ENCODE measurements around the gene PIEZO2. TPM values are rescaled to one million over a fixed set of nuclear protein-coding genes. Genes with fewer than 3 reads are reported as not detected.

PIEZO2 gene
- total RNA-seq, 1 experiment from 2014 or later, result 10.7 TPM

- Mint-ChIP-seq H3K27ac (no peak overlapping the region), H3K4me1 (no peaks in the 10 kb centered on the region; the same call in 1 of the 2 replicates), H3K9me3 (peaks cover 10% of the 10 kb centered on the region; the same call in 1 of the 2 replicates), H3K27me3 (ENCODE audit: low read depth) (no peaks in the 10 kb centered on the region; the same call in 1 of the 2 replicates), H3K4me3 (no peak overlapping the region), H3K36me3 (peaks cover 4% of the 10 kb centered on the region)
- ATAC-seq (no peak), DNase-seq (ENCODE audit: low spot score) (no peak)
- ChIA-PET CTCF (no interaction called here), POLR2A (no interaction called here)
- TF ChIP-seq SMAD3 (CRISPR knock-in tag; IDR thresholded peaks at IDR 0.05; ENCODE audit: borderline replicate concordance), result no peak
- TF ChIP-seq TCF7 (CRISPR knock-in tag; IDR thresholded peaks at IDR 0.05; ENCODE audit: low read depth), result no peak
- TF ChIP-seq NR2C2 (CRISPR knock-in tag; IDR thresholded peaks at IDR 0.05), result no peak
- TF ChIP-seq ZNF281 (CRISPR knock-in tag; IDR thresholded peaks at IDR 0.05), result no peak
- TF ChIP-seq SOX15 (CRISPR knock-in tag; IDR thresholded peaks at IDR 0.05), result no peak
Measured at GRCh38 chr18:11072632-11073031, 76.7 kb downstream of the PIEZO2 start.

- Mint-ChIP-seq H3K27me3 (ENCODE audit: low read depth) (no peaks in the 10 kb centered on the region; the same call in 1 of the 2 replicates), H3K4me3 (no peak overlapping the region), H3K9me3 (peaks cover 18% of the 10 kb centered on the region), H3K4me1 (no peaks in the 10 kb centered on the region; the same call in 1 of the 2 replicates), H3K27ac (no peak overlapping the region), H3K36me3 (peaks cover 10% of the 10 kb centered on the region)
- ATAC-seq (no peak), DNase-seq (ENCODE audit: low spot score) (no peak)
- TF ChIP-seq ZNF532 (CRISPR knock-in tag; IDR thresholded peaks at IDR 0.05; ENCODE audit: borderline replicate concordance) (no peak), ERG (CRISPR knock-in tag; IDR thresholded peaks at IDR 0.05) (no peak), TEAD4 (CRISPR knock-in tag; IDR thresholded peaks at IDR 0.05) (no peak), GTF2I (CRISPR knock-in tag; conservative IDR thresholded peaks at IDR 0.05) (no peak), HMGA2 (CRISPR knock-in tag; IDR thresholded peaks at IDR 0.05) (no peak), E2F4 (CRISPR knock-in tag; IDR thresholded peaks at IDR 0.05; ENCODE audit: borderline replicate concordance, low read depth) (no peak), FOXJ3 (CRISPR knock-in tag; IDR thresholded peaks at IDR 0.05; ENCODE audit: borderline replicate concordance) (no peak), ZBTB43 (CRISPR knock-in tag; IDR thresholded peaks at IDR 0.05) (no peak), ARID4B (CRISPR knock-in tag; IDR thresholded peaks at IDR 0.05; ENCODE audit: borderline replicate concordance) (no peak), USF1 (CRISPR knock-in tag; IDR thresholded peaks at IDR 0.05) (no peak), JUN (CRISPR knock-in tag; IDR thresholded peaks at IDR 0.05) (no peak)
- CTCF ChIA-PET, result no interaction called here
- POLR2A ChIA-PET, result no interaction called here
Measured at GRCh38 chr18:11071300-11071699, 78.1 kb downstream of the PIEZO2 start.
